GM21381 (cell line): ENCODE data around the gene TOM1.
"Not testable (repeated sequence)": the region's sequence is repeated elsewhere in the genome, so short reads cannot be mapped to it uniquely, and the experiment has no call there.

ENCODE experiments used
- ATAC-seq: cut with Tn5 transposase; IDR thresholded peaks from one replicate; pipeline ENCODE4 v1.9.1; 2021; ENCODE audit warnings: mild to moderate bottlenecking, moderate library complexity; ENCODE audit not compliant: unreplicated experiment

The TOM1 gene

DNA sequence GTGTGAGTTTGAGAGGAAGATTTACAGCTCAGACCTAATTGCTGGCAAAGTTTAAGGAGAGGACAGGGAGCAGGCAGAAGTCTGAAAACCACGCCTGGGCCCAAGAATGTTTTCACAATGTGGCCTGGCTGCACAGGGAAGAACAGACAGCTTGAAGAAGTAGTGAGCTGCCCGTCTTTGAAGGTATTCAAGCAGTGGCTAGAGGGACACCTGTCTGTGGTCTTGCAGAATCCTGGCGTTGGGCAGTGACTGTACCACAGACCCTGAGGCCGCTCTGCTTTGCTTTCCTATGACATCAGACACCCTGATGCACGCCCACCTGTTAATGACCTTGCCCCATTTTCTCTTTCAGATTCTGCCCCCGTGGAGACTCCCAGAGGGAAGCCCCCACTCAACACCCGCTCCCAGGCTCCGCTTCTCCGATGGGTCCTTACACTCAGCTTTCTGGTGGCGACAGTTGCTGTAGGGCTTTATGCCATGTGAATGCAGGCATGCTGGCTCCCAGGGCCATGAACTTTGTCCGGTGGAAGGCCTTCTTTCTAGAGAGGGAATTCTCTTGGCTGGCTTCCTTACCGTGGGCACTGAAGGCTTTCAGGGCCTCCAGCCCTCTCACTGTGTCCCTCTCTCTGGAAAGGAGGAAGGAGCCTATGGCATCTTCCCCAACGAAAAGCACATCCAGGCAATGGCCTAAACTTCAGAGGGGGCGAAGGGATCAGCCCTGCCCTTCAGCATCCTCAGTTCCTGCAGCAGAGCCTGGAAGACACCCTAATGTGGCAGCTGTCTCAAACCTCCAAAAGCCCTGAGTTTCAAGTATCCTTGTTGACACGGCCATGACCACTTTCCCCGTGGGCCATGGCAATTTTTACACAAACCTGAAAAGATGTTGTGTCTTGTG is 93.7 kb downstream of the TOM1 start:
- no peak for ATAC-seq

DNA sequence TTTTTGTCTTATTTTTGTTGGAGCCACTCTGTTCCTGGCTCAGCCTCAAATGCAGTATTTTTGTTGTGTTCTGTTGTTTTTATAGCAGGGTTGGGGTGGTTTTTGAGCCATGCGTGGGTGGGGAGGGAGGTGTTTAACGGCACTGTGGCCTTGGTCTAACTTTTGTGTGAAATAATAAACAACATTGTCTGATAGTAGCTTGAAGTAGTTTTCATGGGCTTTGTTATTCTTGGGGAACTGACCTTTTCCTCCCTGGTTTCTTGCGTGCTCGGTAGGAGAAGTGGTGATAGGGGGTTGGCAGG is 94.3 kb downstream of the TOM1 start:
- no peak for ATAC-seq

DNA sequence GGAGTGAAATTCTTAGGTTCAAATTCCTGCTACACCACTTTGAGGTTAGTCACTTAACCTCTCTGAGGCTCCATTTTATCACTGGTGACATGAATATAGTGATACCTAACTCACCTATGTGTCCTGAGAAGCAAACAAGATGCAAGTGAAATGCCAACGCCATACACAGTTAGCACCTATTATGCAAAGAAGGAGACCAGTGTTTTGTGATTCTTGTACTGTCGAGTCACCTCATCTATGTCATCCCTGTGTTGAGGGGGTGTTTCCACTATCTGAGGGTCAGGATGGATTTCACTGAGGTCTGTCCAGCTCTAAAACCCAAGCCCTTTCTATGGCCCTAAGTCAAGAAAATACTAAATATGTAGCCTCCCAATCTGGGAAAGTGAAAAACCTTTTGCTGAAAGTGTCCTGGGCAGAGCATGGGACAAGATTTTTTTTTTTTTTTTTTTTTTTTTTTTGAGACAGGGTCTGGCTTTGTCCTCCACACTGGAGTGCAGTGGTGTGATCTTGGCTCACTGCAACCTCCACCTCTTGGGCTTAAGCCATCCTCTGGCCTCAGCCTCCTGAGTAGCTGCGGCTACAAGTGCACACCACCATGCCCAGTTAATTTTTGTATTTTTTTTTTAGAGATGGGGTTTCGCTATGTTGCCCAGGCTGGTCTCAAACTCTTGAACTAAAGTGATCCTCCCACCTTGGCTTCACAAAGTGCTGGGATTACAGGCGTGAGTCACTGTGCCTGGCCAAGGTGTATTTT is 95.3 kb downstream of the TOM1 start:
- ATAC-seq, result no peak

DNA sequence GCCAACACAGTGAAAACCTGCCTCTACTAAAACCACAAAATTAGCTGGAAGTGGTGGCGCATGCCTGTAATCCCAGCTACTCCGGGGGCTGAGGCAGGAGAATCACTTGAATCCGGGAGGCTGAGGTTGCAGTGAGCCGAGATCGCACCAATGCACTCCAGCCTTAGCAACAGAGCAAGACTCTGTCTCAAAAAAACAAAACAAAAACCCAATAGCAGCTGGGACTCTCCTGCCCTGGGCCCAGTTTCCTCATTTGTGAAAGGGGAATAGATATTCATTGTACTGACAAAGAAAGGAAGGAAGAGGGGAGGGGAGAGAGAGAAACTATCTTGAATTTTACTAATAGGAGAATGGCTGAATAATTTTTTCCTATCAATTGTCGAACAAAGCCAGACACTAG is 96.9 kb downstream of the TOM1 start:
- not testable (repeated sequence) for ATAC-seq

DNA sequence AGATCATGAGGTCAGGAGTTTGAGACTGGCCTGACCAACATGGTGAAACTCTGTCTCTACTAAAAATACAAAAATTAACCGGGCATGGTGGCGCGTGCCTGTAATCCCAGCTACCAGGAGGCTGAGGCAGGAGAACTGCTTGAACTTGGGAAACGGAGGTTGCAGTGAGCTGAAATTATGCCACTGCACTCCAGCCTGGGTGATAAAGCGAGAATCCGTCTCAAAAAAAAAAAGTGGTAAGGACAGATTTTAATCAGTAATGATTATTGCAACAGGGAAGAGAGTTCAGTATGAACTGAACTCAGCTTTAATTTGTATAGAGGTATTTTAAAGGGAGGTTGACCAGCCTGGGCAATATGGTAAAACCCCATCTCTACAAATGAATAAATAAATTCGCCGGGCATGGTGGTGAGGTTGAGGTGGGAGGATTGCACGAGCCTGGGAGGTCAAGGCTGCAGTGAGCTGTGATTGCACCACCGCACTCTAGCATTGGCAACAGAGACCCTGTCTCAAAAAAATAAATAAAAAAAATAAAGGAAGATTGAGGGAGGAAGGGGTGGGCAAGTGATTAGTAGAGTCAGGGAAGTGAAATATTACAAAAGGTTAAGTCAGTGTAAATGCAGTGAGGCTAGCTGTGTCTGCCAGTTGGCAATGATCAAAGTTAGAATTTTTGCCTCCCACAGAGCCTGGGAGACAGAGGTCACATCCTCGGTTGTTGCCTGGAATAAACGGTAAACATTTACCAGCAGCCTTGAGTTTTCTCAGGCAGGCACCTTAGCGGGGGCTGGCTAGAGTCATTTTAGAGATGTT is 97.6 kb downstream of the TOM1 start:
- ATAC-seq, result no peak
